ENCODE measurements around the gene SIPA1L3. TPM values are rescaled to one million over a fixed set of nuclear protein-coding genes. Genes with fewer than 3 reads are reported as not detected.

SIPA1L3 gene
- total RNA-seq, 1 experiment from 2014 or later: 125 TPM

GRCh38 chr19:38203197-38203596 is 296.2 kb downstream of the SIPA1L3 start:
- DNase-seq: no peak
- Histone ChIP-seq H3K36me3 (ENCODE audit: control insufficient read depth, insufficient read depth, low read length) (peaks cover 6% of the 10 kb centered on the region), H3K4me1 (no peaks in the 10 kb centered on the region), H3K4me3 (ENCODE audit: low read depth, low read length) (no peak overlapping the region), H3K9me3 (no peaks in the 10 kb centered on the region), H3K27me3 (replicated peaks; ENCODE audit: control insufficient read depth, insufficient read depth, low read length) (no peaks in the 10 kb centered on the region)
- TF ChIP-seq, protein P1, sequence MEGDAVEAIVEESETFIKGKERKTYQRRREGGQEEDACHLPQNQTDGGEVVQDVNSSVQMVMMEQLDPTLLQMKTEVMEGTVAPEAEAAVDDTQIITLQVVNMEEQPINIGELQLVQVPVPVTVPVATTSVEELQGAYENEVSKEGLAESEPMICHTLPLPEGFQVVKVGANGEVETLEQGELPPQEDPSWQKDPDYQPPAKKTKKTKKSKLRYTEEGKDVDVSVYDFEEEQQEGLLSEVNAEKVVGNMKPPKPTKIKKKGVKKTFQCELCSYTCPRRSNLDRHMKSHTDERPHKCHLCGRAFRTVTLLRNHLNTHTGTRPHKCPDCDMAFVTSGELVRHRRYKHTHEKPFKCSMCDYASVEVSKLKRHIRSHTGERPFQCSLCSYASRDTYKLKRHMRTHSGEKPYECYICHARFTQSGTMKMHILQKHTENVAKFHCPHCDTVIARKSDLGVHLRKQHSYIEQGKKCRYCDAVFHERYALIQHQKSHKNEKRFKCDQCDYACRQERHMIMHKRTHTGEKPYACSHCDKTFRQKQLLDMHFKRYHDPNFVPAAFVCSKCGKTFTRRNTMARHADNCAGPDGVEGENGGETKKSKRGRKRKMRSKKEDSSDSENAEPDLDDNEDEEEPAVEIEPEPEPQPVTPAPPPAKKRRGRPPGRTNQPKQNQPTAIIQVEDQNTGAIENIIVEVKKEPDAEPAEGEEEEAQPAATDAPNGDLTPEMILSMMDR (IDR thresholded peaks at IDR 0.05; ENCODE audit: insufficient read depth in 1 of 2, low read depth in 1 of 2, low read length in 1 of 2, severe bottlenecking in 1 of 2, unreplicated experiment in 1 of 2): no peak
- POLR2A ChIA-PET: interaction anchor here (0.6 kb wide), 1 partner anchor 262 kb away, joined by 7 read pairs; no protein-coding TSS in a partner anchor
- Mint-ChIP-seq H3K4me3 (ENCODE audit: unreplicated experiment) (no peak overlapping the region), H3K36me3 (ENCODE audit: insufficient read depth, unreplicated experiment) (peaks cover 76% of the 10 kb centered on the region), H3K27me3 (ENCODE audit: insufficient read depth, unreplicated experiment) (no peaks in the 10 kb centered on the region), H3K9me3 (ENCODE audit: unreplicated experiment) (no peaks in the 10 kb centered on the region), H3K4me1 (ENCODE audit: low read depth, unreplicated experiment) (no peaks in the 10 kb centered on the region), H3K27ac (ENCODE audit: unreplicated experiment) (no peak overlapping the region)
- intact Hi-C loops (cut with micrococcal nuclease; ENCODE audit: unreplicated experiment): no loop called here
- CTCF ChIA-PET: no interaction called here
- BruUV-seq (replicated peaks): no TSS peak

GRCh38 chr19:38204096-38204495 is 297.1 kb downstream of the SIPA1L3 start:
- no peaks in the 10 kb centered on the region for H3K27me3 ChIP-seq (replicated peaks; ENCODE audit: control insufficient read depth, insufficient read depth, low read length)
- H3K4me3 ChIP-seq (ENCODE audit: low read depth, low read length): no peak overlapping the region
- Mint-ChIP-seq H3K9me3 (ENCODE audit: unreplicated experiment) (no peaks in the 10 kb centered on the region), H3K4me3 (ENCODE audit: unreplicated experiment) (no peak overlapping the region), H3K36me3 (ENCODE audit: insufficient read depth, unreplicated experiment) (peaks cover 76% of the 10 kb centered on the region), H3K27me3 (ENCODE audit: insufficient read depth, unreplicated experiment) (no peaks in the 10 kb centered on the region), H3K4me1 (ENCODE audit: low read depth, unreplicated experiment) (no peaks in the 10 kb centered on the region), H3K27ac (ENCODE audit: unreplicated experiment) (peak overlapping the region; percentile 61)
- BruUV-seq (replicated peaks): no TSS peak
- intact Hi-C loops (cut with micrococcal nuclease; ENCODE audit: unreplicated experiment): no loop called here
- TF ChIP-seq, protein P1 (IDR thresholded peaks at IDR 0.05; ENCODE audit: insufficient read depth in 1 of 2, low read depth in 1 of 2, low read length in 1 of 2, severe bottlenecking in 1 of 2, unreplicated experiment in 1 of 2): no peak
- H3K4me1 ChIP-seq: no peaks in the 10 kb centered on the region
- DNase-seq: peak; percentile 52 to 60
- H3K36me3 ChIP-seq (ENCODE audit: control insufficient read depth, insufficient read depth, low read length): peaks cover 6% of the 10 kb centered on the region
- CTCF ChIA-PET: no interaction called here
- no peaks in the 10 kb centered on the region for H3K9me3 ChIP-seq
- POLR2A ChIA-PET: no interaction called here

- ChIA-PET POLR2A (no interaction called here), CTCF (interaction anchor here (0.7 kb wide), 1 partner anchor 12 kb away, joined by 3 read pairs; no protein-coding TSS in a partner anchor)
- no peak overlapping the region for H3K27ac Mint-ChIP-seq (ENCODE audit: unreplicated experiment)
- Histone ChIP-seq H3K4me3 (ENCODE audit: low read depth, low read length) (no peak overlapping the region), H3K9me3 (no peaks in the 10 kb centered on the region), H3K4me1 (no peaks in the 10 kb centered on the region), H3K36me3 (ENCODE audit: control insufficient read depth, insufficient read depth, low read length) (peaks cover 6% of the 10 kb centered on the region), H3K27me3 (replicated peaks; ENCODE audit: control insufficient read depth, insufficient read depth, low read length) (no peaks in the 10 kb centered on the region)
- H3K4me3 Mint-ChIP-seq (ENCODE audit: unreplicated experiment): no peak overlapping the region
- no peak for DNase-seq
- TF ChIP-seq, protein P1 (IDR thresholded peaks at IDR 0.05; ENCODE audit: insufficient read depth in 1 of 2, low read depth in 1 of 2, low read length in 1 of 2, severe bottlenecking in 1 of 2, unreplicated experiment in 1 of 2): no peak
- intact Hi-C loops (cut with micrococcal nuclease; ENCODE audit: unreplicated experiment): no loop called here
- H3K9me3 Mint-ChIP-seq (ENCODE audit: unreplicated experiment): no peaks in the 10 kb centered on the region
- no peaks in the 10 kb centered on the region for H3K27me3 Mint-ChIP-seq (ENCODE audit: insufficient read depth, unreplicated experiment)
- H3K4me1 Mint-ChIP-seq (ENCODE audit: low read depth, unreplicated experiment): peaks cover 2% of the 10 kb centered on the region
- BruUV-seq (replicated peaks): no TSS peak
- peaks cover 77% of the 10 kb centered on the region for H3K36me3 Mint-ChIP-seq (ENCODE audit: insufficient read depth, unreplicated experiment)
Observed at GRCh38 chr19:38204728-38205127, 297.7 kb downstream of the SIPA1L3 start.
